ENCODE results near the gene PHTF1. TPM values are rescaled to one million over a fixed set of nuclear protein-coding genes. Genes with fewer than 3 reads are reported as not detected.

The PHTF1 gene
- total and polyA plus RNA-seq, 2 of the 4 experiments (the other 2 are of a cell fraction): 9.6 to 13.3 TPM

GRCh38 chr1:113792986-113793385, 33.7 kb upstream of the PHTF1 start:
- H3K4ac ChIP-seq (ENCODE audit: low read depth, low read length): no peak overlapping the region
- no peak overlapping the region for H3K14ac ChIP-seq (replicated peaks; ENCODE audit: low read depth, low read length)
- no peak overlapping the region for H2BK20ac ChIP-seq (ENCODE audit: low read depth, low read length)
- H4K8ac ChIP-seq (ENCODE audit: low read depth in 2 of 2, low read length in 2 of 2): no peak overlapping the region
- no TSS peak for BruUV-seq (replicated peaks)
- no peak overlapping the region for H3K27ac ChIP-seq (ENCODE audit: insufficient read depth, low read length)
- dilution Hi-C loops (cut with HindIII; ENCODE audit: low sequenced_read_pairs, unreplicated experiment) (no loop called here), in situ Hi-C loops (cut with MboI; ENCODE audit: low sequenced_read_pairs) (no loop called here), intact Hi-C loops (cut with micrococcal nuclease) (no loop called here)
- peaks cover 11% of the 10 kb centered on the region for H3K36me3 ChIP-seq (ENCODE audit: control insufficient read depth, insufficient read depth, low read length)
- H2BK15ac ChIP-seq (ENCODE audit: low read depth, low read length): no peak overlapping the region
- H4K5ac ChIP-seq (ENCODE audit: low read depth, low read length): no peak overlapping the region
- ATAC-seq (ENCODE audit: low read depth): peak; percentile 88
- H3K23ac ChIP-seq (ENCODE audit: low read depth, low read length): no peak overlapping the region
- TF ChIP-seq CTCF (conservative IDR thresholded peaks at IDR 0.05; ENCODE audit: low read depth, low read length) (no peak), NFE2L2 (IDR thresholded peaks at IDR 0.05; ENCODE audit: low read depth, low read length) (no peak), MAFK (IDR thresholded peaks at IDR 0.05; ENCODE audit: low read depth, low read length) (no peak), SMC3 (IDR thresholded peaks at IDR 0.05; ENCODE audit: low read depth, low read length) (no peak), POLR2A (IDR thresholded peaks at IDR 0.05; ENCODE audit: low read depth, low read length) (no peak), MXI1 (IDR thresholded peaks at IDR 0.05; ENCODE audit: borderline replicate concordance, low read depth, low read length) (no peak), ELK1 (IDR thresholded peaks at IDR 0.05; ENCODE audit: borderline replicate concordance, low read depth, low read length) (no peak), USF2 (IDR thresholded peaks at IDR 0.05; ENCODE audit: low read depth, low read length) (no peak), BHLHE40 (IDR thresholded peaks at IDR 0.05; ENCODE audit: low read depth, low read length) (no peak), RCOR1 (IDR thresholded peaks at IDR 0.05; ENCODE audit: insufficient replicate concordance, low read length) (no peak), FOS (IDR thresholded peaks at IDR 0.05; ENCODE audit: low read depth, low read length) (no peak), RAD21 (IDR thresholded peaks at IDR 0.05; ENCODE audit: low read length) (no peak), CHD1 (IDR thresholded peaks at IDR 0.05; ENCODE audit: low read depth, low read length) (no peak), RFX5 (IDR thresholded peaks at IDR 0.05; ENCODE audit: low read depth, low read length) (no peak), MAZ (IDR thresholded peaks at IDR 0.05; ENCODE audit: borderline replicate concordance, low read depth, low read length) (no peak), CEBPB (IDR thresholded peaks at IDR 0.05; ENCODE audit: low read depth, low read length) (no peak)
- DNase-seq: peak; percentile 70
- H3K4me3 ChIP-seq (ENCODE audit: insufficient read depth, low read depth, low read length): no peak overlapping the region
- no peak overlapping the region for H4K91ac ChIP-seq (ENCODE audit: insufficient read depth, low read depth, low read length)
- ChIA-PET POLR2A (ENCODE audit: unreplicated experiment) (no interaction called here), CTCF (interaction anchor here (0.6 kb wide), 1 partner anchor 1062 kb away, joined by 5 read pairs; no protein-coding TSS in a partner anchor)
- H3K4me2 ChIP-seq (ENCODE audit: low read depth, low read length): no peak overlapping the region
- H3K56ac ChIP-seq (ENCODE audit: extremely low read depth, insufficient read depth, low read length): no peak overlapping the region
- WGBS, 2 experiments (ENCODE audit: extremely low coverage in 2 of 2, insufficient read length in 1 of 2): no CpG with 5 or more reads among the region's 1 CpG
- no peak overlapping the region for H2AK5ac ChIP-seq (ENCODE audit: low read depth, low read length)
- peaks cover 17% of the 10 kb centered on the region; the same call in 1 of the 2 replicates for H4K20me1 ChIP-seq (ENCODE audit: insufficient read depth, low read length)
- H3K9me3 ChIP-seq (ENCODE audit: control insufficient read depth, insufficient read depth, low read length): no peaks in the 10 kb centered on the region
- peaks cover 12% of the 10 kb centered on the region for H3K9me1 ChIP-seq (ENCODE audit: insufficient read depth, low read length)
- H3K4me1 ChIP-seq (ENCODE audit: control insufficient read depth, insufficient read depth, low read length): peaks cover 4% of the 10 kb centered on the region; the same call in 1 of the 2 replicates
- H3K9ac ChIP-seq (ENCODE audit: low read depth, low read length): no peak overlapping the region
- no peak overlapping the region for H2AFZ ChIP-seq (replicated peaks; ENCODE audit: low read length, poor library complexity)
- H3K27me3 ChIP-seq (ENCODE audit: control insufficient read depth, insufficient read depth, low read length): no peaks in the 10 kb centered on the region
- H2BK120ac ChIP-seq (ENCODE audit: low read depth, low read length): no peak overlapping the region
- H2BK5ac ChIP-seq (ENCODE audit: low read depth, low read length, poor library complexity, severe bottlenecking): no peak overlapping the region
- no peak overlapping the region for H2AK9ac ChIP-seq (replicated peaks; ENCODE audit: low read depth, low read length, poor library complexity)
- peaks cover 41 to 57% of the 10 kb centered on the region in 2 experiments for H3K79me1 ChIP-seq (ENCODE audit: low read depth in 1 of 2, low read length in 2 of 2)
- no peak overlapping the region for H3K18ac ChIP-seq (ENCODE audit: low read depth, low read length)
